Mononuclear cell (primary cell): ENCODE measurements around the gene IKZF2. TPM values are rescaled to one million over a fixed set of nuclear protein-coding genes. Genes with fewer than 3 reads are reported as not detected.

Experiments
- H3K27me3 ChIP-seq: 2 replicates; pipeline ENCODE4 v1.6.0; 2011; ENCODE audit warnings: low read length, control low read depth; ENCODE audit not compliant: insufficient read depth
- H3K4me1 ChIP-seq: 2 replicates; pipeline ENCODE4 v1.5.1; 2011; ENCODE audit warnings: mild to moderate bottlenecking, low read length, control low read depth; ENCODE audit not compliant: insufficient read depth
- H3K4me3 ChIP-seq: 2 replicates; pipeline ENCODE4 v1.5.1; 2011; ENCODE audit warnings: mild to moderate bottlenecking, low read length, moderate library complexity
- H3K9me3 ChIP-seq: 2 replicates; pipeline ENCODE4 v1.5.1; 2011; ENCODE audit warnings: low read depth, mild to moderate bottlenecking, control low read depth, low read length
- total RNA-seq: library from RNA; depleted of rRNA; stranded (reverse); fragments of >200 nt; gene quantifications from one replicate; pipeline ENCODE4 v1.2.3, GENCODE V29; 2012

Gene IKZF2
- total RNA-seq, 1 donor: 12.6 TPM

DNA sequence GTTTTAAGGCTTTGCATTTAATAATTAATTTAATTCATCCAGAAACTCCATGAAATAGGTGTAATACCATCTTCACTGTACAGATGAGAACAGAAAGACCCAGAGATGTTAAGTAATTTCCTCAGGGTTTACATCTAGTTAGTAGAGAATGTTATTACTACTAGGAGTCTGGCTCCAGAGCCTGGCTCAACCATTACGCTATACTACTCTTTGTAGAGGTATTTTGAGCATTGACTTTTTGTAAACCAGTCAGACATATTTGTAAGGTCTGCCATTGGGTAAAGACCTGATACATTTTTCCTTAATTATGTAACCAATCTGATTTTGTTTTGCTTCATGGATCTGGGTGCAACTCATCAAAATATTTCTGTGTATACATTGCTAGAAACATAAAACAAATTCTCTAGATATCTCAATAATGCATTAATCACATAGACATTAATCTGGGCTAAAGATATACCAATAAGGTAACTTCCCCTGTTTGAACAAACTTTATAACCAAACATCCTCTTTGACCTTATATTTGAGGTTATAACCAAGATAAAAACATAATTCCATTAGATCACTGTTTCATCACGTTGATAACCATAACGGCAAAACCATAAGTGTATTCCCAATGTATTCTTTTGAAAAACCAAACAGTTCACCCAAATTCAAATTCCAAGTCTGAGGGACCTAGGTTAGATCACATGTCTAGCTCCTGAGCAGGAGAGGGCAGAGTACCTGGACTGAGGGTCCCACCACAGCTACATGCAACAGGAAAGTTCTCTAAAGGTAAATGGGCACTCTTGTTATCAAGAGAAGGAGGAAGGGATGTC lies 135.0 kb downstream of the IKZF2 start:
- Histone ChIP-seq H3K4me1 (no peaks in the 10 kb centered on the region), H3K27me3 (no peaks in the 10 kb centered on the region), H3K9me3 (no peaks in the 10 kb centered on the region), H3K4me3 (no peak overlapping the region)

DNA sequence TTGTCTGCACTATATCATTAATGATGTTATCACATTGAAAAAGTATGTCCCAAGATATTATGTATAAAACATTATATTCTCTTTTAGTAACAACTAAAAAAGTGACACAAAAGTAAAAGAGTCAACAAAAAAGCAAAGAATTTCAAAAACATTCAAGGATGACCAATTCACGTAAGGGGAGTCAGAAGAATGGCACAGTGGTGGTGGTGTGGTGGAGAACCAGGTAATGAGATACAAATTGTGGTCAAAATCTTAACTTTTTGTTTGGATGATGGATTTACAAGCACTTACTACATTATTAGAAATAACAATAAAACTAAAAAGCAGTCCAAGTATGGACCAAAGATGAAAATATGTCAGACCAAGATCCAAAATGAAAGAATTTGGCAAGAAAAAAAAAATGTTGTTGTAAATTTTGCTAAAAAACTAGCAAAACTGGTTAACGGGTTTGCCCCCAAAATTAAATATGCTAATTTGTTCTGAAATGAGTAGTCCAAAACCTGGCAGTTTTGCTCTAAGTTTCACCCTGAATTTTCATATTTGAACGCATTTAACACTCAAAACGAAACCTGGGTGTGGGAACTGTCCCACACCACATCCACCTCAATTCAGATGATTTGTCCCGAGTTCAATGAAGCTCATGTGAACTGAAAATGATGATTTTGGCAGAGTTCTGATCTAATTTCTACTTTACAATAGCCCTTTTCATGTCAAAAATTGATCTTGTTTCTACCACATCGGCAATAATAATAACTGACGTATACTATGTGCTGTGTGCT lies 135.8 kb downstream of the IKZF2 start:
- H3K9me3 ChIP-seq: no peaks in the 10 kb centered on the region
- no peak overlapping the region for H3K4me3 ChIP-seq
- no peaks in the 10 kb centered on the region for H3K4me1 ChIP-seq
- H3K27me3 ChIP-seq: no peaks in the 10 kb centered on the region

DNA sequence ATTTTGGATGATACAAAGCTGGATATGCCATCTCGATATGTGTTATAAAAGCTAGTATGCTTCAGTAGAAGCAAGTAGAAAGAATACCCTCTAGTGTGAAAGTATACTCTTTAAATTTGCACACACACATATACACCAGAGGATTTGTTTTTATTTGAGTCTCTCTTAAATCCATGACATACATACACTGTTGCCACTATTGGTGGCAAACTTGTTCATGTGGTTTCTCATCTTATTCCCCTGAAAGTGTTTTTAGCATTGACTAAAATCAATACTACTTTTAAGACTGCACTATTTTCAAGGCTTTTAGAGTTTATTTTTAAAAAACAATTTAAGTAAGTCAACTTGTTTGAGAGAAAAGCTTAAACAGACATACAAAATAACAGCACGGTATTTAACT lies 137.4 kb downstream of the IKZF2 start:
- Histone ChIP-seq H3K9me3 (no peaks in the 10 kb centered on the region), H3K4me1 (no peaks in the 10 kb centered on the region), H3K4me3 (no peak overlapping the region), H3K27me3 (no peaks in the 10 kb centered on the region)

DNA sequence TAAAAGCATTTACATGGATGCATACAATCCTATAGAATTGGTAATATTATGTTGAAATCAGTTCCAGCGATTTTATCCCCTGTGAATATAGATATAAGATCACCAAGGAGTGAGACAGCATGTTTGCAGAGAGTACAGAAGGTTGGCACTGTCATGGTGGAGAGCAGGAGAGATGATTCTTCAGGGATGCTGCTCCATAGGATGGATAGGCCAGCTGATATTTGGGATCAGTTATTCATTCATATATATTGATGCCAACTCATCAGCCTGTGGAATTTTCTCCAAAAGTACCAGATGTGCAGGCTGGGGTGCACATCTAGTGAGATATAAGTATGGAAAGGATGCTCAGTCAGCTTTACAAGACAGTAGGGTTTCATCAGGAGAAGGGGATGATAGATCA lies 139.9 kb downstream of the IKZF2 start:
- H3K4me1 ChIP-seq: no peaks in the 10 kb centered on the region
- H3K9me3 ChIP-seq: no peaks in the 10 kb centered on the region
- no peaks in the 10 kb centered on the region for H3K27me3 ChIP-seq
- H3K4me3 ChIP-seq: no peak overlapping the region

DNA sequence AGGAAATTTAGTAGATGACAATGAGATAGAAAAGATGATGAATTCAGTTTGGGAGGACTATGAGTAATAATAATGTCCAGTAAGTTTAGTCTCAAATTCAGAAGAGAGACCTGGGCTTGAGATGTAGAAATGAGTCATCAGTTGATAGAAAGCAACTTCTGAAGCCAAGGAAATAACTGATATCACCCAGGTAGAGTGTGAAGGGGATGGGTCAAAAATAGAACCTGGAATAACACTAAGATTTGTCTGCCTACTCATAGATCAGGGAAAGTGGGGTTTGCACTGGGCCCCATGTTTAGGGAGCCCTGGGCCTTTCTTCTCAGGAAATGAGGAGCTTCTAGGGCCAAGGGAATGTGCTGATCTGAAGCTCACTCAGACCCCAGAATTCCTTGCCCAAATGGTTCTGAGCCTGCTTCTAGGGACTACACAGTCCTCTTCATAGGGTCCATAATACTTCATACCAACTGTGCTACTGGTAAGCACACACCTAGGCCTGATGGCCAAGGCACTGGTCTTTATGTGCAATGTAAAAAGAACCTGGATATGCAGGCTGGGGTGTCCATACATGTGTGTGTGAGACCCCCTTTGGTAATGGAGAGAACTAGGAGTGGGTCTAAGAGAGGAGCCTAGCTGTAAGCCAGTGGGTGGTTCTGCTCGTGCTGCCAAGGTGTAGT lies 141.2 kb downstream of the IKZF2 start:
- H3K4me1 ChIP-seq: no peaks in the 10 kb centered on the region
- no peaks in the 10 kb centered on the region for H3K27me3 ChIP-seq
- no peak overlapping the region for H3K4me3 ChIP-seq
- H3K9me3 ChIP-seq: no peaks in the 10 kb centered on the region

DNA sequence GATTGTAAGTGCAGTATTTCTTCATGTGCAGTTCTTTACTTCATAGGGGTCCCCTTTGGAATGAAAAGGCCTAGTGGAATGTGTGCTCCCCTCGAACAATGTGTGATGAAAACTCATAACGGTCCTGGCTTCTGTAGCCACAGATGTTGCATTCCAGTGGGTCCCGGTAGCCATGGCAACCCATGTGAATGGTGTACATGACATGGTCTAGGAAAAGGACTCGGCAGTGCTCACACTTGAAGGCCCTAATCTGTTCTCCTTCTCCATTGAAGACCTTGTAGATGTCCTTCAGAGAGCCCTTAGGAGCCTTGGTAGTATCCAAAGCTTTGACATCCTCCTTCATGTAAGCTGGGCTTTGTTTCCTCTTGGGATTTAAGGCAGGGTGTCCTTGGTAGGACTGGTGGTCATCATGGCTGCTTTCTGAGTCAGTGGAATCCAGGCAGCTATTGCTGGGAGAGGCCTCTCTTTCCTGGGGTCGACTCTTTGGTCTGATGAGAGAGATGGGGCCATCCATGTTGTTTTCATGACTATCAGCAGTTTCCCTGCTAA lies 144.0 kb downstream of the IKZF2 start:
- Histone ChIP-seq H3K4me1 (no peaks in the 10 kb centered on the region), H3K9me3 (no peaks in the 10 kb centered on the region)

DNA sequence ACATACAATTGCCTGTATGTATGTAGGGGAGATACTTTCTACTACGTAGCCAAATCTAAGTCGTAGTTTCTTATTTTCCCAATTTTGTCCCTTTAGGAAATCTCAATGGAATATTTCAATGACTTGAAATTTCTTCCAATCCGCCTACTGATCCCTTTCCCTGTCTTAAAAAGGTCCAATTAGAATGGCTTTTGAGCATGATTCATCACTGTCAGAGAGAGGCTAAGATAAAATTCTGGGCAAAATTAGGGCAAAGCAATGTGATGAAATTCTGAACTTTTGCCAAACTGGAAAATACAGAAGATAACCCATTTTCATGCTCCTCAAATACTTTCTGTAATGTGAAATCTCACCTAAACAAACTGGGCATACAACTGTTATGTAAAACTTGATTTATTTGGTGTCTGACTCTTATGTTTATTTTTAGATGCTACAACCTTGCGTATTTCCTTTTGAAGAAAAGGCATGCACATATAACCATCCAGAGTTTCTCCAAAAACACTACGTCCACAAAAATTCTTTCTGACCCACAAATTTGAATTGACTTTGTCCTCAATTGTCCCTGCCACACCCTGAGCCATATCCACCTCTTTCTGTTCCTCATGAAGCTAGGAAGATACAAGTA lies 147.1 kb downstream of the IKZF2 start:
- H3K4me3 ChIP-seq: no peak overlapping the region

More for the DNA sequence above, 144.0 kb downstream of the IKZF2 start:
- H3K4me3 ChIP-seq: no peak overlapping the region
- no peaks in the 10 kb centered on the region for H3K27me3 ChIP-seq

DNA sequence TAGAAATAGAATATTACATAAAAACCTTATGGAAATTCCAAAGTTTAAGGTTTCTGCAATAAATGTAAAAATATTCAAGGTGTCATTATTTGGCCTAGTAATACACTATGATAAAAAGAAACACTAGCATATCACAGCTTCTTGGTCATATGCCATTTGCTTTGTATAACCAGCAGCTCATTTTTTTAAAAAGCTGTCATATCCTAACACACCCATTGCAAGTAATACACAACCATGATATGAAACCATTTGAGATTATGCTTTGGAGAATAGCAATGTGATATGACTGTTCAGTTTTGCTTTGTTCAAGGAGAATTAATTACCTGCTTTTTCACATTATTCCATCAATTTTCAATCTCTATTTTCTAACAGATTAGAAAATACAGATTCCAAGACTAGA lies 149.0 kb downstream of the IKZF2 start:
- Histone ChIP-seq H3K4me1 (no peaks in the 10 kb centered on the region), H3K27me3 (no peaks in the 10 kb centered on the region), H3K4me3 (no peak overlapping the region), H3K9me3 (no peaks in the 10 kb centered on the region)

More for the DNA sequence above, 147.1 kb downstream of the IKZF2 start:
- no peaks in the 10 kb centered on the region for H3K27me3 ChIP-seq
- no peaks in the 10 kb centered on the region for H3K4me1 ChIP-seq
- no peaks in the 10 kb centered on the region for H3K9me3 ChIP-seq

DNA sequence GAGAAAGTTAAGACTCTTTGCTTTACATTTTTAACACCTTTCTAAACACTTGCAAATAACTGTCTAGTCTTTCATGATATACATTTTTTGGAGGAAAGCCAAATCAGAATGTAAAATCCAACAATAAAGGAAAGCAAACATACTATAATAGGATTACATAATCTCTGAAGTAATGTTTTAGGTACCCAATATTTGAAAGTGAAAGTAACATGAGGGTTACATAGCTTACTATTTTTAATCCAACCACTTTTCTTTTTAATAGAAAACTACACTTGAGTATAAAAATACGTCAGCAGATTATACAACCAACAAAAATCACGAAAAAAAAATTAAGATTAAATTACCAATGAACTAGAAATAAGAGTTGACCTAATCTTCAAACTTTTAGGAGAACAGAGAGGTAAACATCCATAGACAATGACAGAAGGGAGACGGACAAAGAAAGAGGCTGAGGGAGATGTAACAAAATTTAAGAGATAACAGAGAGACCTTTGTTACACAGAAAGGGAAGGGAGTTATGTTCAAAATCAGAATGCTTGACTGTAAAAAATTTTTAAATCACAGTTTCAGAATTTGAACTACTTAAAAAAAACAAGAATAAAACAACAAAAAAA lies 150.0 kb downstream of the IKZF2 start:
- H3K4me1 ChIP-seq: no peaks in the 10 kb centered on the region
- H3K4me3 ChIP-seq: no peak overlapping the region
- H3K27me3 ChIP-seq: no peaks in the 10 kb centered on the region
- no peaks in the 10 kb centered on the region for H3K9me3 ChIP-seq

DNA sequence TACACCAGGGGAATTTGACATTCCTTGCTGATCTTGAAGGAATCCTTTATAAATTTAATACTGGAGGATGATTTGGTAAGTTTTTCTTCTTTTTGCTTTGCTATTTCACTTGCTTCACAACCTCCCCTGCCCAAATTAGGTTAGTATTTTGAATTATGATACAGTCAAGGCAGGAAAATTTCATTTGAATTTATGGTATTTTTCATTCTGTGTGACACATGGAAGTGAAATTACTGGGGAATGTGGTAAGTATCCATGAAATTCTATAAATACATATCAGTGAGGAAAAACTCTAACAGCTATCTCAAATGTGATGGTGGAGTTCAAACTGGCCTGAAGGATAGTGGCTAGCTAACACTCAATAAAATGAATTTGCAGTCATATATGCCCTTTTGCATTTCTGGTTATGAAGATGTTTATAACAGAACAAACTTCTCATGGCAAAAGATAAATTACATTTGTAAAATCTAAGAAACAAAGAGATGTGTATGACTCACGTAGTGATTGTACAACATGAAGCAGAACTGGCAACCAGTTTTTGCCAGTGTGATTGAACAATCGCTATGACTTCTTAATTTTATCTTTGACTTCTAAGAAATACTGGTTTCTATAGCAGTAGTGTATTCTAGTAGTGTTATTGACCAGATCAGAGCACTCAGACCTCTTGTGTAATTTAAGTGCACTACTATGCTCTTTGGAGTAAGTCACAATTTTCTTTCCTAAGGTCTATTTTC lies 152.6 kb downstream of the IKZF2 start:
- H3K4me3 ChIP-seq: no peak overlapping the region
- H3K4me1 ChIP-seq: no peaks in the 10 kb centered on the region
- no peaks in the 10 kb centered on the region for H3K9me3 ChIP-seq
- H3K27me3 ChIP-seq: no peaks in the 10 kb centered on the region

DNA sequence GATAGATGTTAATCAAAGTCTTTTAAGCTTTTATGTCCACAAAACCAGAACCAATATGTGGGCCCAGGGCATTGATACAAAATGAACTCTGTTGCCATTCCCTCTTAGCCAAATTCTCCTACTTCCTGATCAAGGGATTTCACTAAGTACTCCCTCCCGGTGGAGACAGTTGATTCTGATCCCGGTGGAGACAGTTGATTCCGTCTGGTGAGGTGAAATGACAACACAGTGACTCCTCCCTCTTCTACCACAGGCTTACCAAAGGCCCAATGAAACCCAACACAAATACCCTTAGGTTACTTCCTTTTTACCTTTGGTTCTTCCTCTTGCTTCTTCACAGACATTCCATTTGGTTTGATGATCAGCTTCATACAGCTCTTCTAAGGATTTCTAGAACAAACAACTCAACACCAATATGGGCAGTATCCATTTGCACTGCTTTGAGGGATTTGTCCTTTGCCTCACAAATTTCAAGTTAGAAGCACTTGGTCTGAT lies 153.8 kb downstream of the IKZF2 start:
- H3K4me3 ChIP-seq: no peak overlapping the region
- no peaks in the 10 kb centered on the region for H3K9me3 ChIP-seq
- H3K27me3 ChIP-seq: no peaks in the 10 kb centered on the region

DNA sequence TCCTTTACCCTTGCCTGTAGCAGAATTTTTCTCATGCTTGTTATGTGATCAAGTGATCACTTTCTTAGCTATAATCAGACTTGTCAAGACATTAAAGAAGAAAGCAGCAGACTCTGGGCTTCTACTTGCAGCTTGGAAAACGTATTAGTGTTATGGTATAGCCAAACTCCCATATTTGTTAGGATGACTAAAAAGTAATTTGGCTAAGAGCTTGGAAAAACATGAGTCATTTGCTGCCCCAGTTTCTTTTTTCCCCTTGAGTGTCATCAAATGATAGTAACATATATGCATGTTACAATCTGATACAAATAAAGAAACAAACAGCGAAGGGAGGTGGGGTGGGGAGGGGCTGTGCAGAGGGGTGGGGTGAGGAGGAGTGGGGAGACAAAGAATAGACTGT lies 155.5 kb downstream of the IKZF2 start:
- no peak overlapping the region for H3K4me3 ChIP-seq
- no peaks in the 10 kb centered on the region for H3K27me3 ChIP-seq
- H3K4me1 ChIP-seq: no peaks in the 10 kb centered on the region
- no peaks in the 10 kb centered on the region for H3K9me3 ChIP-seq

More for the DNA sequence above, 153.8 kb downstream of the IKZF2 start:
- H3K4me1 ChIP-seq: no peaks in the 10 kb centered on the region

DNA sequence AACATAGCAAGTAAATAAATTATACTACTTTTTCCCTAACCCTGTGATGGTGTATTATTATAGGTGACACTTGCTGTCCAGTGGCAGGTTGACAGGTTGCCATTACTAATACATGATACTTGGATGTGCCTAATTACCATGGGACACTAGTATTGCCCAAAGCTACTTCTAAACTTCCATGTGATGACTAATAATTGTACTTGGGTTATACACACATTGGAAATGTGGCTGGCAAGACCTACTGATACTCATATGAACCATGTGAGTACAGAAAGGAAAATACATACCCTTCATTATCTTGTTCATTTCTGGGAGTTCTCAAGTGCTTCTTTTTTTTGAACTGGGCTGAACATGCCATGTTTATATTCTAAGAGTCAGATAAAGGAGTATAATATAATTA lies 156.4 kb downstream of the IKZF2 start:
- H3K27me3 ChIP-seq: no peaks in the 10 kb centered on the region
- no peaks in the 10 kb centered on the region for H3K9me3 ChIP-seq
- no peak overlapping the region for H3K4me3 ChIP-seq
- no peaks in the 10 kb centered on the region for H3K4me1 ChIP-seq

DNA sequence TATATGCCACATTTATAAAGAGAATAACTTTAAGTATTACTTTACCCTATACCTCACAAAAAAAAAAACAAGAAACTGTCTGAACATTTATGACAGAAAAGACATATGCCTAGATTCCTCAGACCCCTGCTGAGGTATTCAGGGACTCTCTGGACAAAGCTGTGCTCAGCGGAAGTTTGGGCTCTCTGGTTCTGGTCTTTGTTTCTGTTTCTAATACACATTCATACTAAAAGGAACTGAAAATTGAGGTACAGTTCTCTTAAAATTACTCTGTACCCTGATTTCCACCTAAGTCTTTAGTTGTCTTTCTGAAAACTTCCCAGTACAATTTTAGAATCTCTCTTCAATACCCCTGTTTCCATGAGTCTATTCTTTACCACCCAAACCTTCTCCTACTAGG lies 160.3 kb downstream of the IKZF2 start:
- no peaks in the 10 kb centered on the region for H3K9me3 ChIP-seq
- no peaks in the 10 kb centered on the region for H3K27me3 ChIP-seq
- H3K4me1 ChIP-seq: no peaks in the 10 kb centered on the region
- no peak overlapping the region for H3K4me3 ChIP-seq
